Tibial artery (tissue), 4 donors: ENCODE data around the gene PTPRN.

Experiments
- DNase-seq, 2 donors: peaks; one replicate each; pipeline ENCODE4 v3.0.0-alpha.2; 2019
- H3K27ac ChIP-seq, 2 donors: fragments of 200-600 bp; sonication (generic) in 1 of 2; 1 replicate in 1 of 2; 2 replicates in 1 of 2; pipeline ENCODE4 v1.5.1; 2018 to 2019; ENCODE audit warnings: mild to moderate bottlenecking in 1 of 2
- H3K27me3 ChIP-seq, 2 donors: fragments of 200-600 bp; sonication (generic) in 1 of 2; one replicate each; pipeline versions ENCODE4 v1.5.1 to v1.6.0; 2016 to 2019
- H3K36me3 ChIP-seq, 3 donors: fragments of 200-600 bp; sonication (generic) in 2 of 3; one replicate each; pipeline ENCODE4 v1.5.1; 2016 to 2019; ENCODE audit warnings: mild to moderate bottlenecking in 2 of 3
- H3K4me1 ChIP-seq, 4 donors: fragments of 200-600 bp; sonication (generic) in 2 of 4; 1 replicate in 3 of 4; 2 replicates in 1 of 4; pipeline ENCODE4 v1.5.1; 2016 to 2019
- H3K4me3 ChIP-seq, 2 donors: fragments of 200-600 bp; sonication (generic) in 1 of 2; 1 replicate in 1 of 2; 2 replicates in 1 of 2; pipeline ENCODE4 v1.5.1; 2018 to 2019; ENCODE audit warnings: mild to moderate bottlenecking in 2 of 2
- H3K9me3 ChIP-seq, 3 donors: fragments of 200-600 bp; sonication (generic) in 1 of 3; one replicate each; pipeline ENCODE4 v1.5.1; 2016 to 2019
- intact Hi-C: fragments of 100-400 bp; cut with DNase I; formaldehyde crosslinking; loops from one replicate; pipeline ENCODE4 v1.15.0; 2023; ENCODE audit warnings: low total_unique reads
- TF ChIP-seq, protein P1 (sequence below), 2 experiments: fragments of 200-600 bp in 1 of 2; fragments of 450-650 bp in 1 of 2; IDR thresholded peaks; one replicate each; pipeline ENCODE4 v1.5.1; 2017 to 2019; ENCODE audit warnings: antibody characterized with exemption in 2 of 2, mild to moderate bottlenecking in 1 of 2, moderate library complexity in 1 of 2

The PTPRN gene

DNA sequence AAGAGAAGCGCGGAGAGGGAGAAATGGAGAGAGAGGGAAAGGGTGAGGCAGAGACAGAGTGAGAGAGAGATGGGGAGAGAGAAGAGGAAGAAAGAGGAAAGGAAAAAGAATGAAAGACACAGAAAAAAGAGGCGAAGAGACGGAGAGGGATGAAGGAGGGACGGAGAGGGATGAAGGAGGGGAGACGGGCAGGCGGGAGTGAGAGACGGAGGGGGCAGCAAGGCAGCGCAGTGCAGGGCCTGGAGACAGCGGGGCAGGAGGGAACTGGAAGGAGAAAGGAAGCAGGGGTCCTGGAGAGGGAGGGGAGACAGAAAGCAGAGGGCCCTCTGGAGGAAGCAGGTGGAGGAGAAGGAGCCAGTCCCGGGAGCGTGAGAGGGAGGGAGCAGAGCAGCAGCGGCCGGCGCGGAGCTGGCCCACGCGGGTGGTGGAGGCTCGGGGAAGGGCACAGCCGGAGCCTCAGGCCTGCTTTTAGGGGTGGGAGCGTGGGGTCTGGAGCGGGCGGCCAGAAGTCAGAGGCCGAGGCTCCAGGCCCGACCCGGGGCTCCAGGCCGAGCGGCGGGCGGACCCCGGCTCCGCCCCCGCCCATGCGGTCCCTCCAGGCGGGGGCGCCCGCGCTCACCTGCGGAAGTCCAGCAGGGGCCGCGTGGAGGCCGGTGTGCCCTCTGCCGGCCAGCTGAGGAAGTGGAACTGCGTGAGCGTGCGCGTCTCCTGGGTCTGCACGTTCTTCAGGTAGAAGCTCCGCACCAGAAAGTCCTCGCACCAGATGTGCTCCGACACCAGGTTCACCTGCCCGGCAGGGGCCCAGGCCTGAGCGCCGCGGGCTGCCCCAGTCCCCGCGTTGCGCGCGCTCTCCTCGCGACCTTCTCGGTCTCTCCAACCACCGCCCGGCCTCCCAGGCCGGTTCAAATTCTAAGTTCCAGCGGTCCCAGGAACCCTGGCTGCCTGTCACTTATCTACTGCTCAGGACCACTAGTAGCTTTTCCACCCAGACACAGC lies 14.5 kb downstream of the PTPRN start:
- intact Hi-C loops, result loop anchor here (1.0 to 10.0 kb wide), 4 partner anchors 16 to 240 kb away; partner anchors contain the start of genes ANKZF1, ATG9A, DNAJB2 and NHEJ1
- H3K4me1 ChIP-seq, result peaks cover 0 to 29% (median 14%) of the 10 kb centered on the region in 4 donors
- peak; percentile 82 to 87 for DNase-seq
- H3K27ac ChIP-seq, result peak overlapping the region; percentile 78 to 86
- H3K9me3 ChIP-seq, result no peaks in the 10 kb centered on the region
- peak overlapping the region; percentile 55 to 61 for H3K4me3 ChIP-seq
- TF ChIP-seq, protein P1, sequence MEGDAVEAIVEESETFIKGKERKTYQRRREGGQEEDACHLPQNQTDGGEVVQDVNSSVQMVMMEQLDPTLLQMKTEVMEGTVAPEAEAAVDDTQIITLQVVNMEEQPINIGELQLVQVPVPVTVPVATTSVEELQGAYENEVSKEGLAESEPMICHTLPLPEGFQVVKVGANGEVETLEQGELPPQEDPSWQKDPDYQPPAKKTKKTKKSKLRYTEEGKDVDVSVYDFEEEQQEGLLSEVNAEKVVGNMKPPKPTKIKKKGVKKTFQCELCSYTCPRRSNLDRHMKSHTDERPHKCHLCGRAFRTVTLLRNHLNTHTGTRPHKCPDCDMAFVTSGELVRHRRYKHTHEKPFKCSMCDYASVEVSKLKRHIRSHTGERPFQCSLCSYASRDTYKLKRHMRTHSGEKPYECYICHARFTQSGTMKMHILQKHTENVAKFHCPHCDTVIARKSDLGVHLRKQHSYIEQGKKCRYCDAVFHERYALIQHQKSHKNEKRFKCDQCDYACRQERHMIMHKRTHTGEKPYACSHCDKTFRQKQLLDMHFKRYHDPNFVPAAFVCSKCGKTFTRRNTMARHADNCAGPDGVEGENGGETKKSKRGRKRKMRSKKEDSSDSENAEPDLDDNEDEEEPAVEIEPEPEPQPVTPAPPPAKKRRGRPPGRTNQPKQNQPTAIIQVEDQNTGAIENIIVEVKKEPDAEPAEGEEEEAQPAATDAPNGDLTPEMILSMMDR (IDR thresholded peaks at IDR 0.05), result peak; percentile 99 to 100
- H3K36me3 ChIP-seq, result no peaks in the 10 kb centered on the region
- peaks cover 0 to 12% of the 10 kb centered on the region in 2 donors for H3K27me3 ChIP-seq

DNA sequence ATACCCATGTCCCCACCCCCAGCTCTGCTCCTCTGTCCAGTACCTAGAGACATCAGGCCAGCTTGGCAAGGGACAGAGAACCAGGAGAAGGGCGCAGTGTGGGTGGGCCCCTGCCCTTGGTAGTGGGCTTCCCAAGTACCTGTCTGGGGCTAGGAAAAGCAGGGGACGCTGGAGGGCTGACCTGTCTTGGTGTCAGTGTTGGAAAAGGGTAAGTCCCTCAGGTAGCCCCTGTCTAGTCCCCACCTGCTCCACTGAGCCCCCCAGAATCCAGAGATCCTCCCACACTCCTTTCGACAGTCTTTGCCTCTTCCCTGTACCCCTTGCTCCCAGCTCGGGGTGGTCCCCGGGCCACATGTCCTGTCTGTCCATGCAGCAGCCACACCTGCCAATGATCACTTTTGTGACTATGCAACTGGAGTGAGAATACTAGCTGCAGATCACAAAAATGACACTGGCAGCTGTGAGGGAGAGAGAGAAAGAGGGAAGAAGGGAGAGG lies 15.4 kb downstream of the PTPRN start:
- intact Hi-C loops, result loop anchor here (2.0 to 10.0 kb wide), 3 partner anchors 15 to 241 kb away; partner anchors contain the start of genes ANKZF1, ATG9A and DNAJB2
- TF ChIP-seq, protein P1 (IDR thresholded peaks at IDR 0.05), result no peak
- no peaks in the 10 kb centered on the region for H3K36me3 ChIP-seq
- no peak overlapping the region for H3K4me3 ChIP-seq
- H3K27ac ChIP-seq, result peak overlapping the region; percentile 78 to 86
- peaks cover 0 to 36% (median 21%) of the 10 kb centered on the region in 4 donors for H3K4me1 ChIP-seq
- H3K9me3 ChIP-seq, result no peaks in the 10 kb centered on the region
- no peak for DNase-seq
- H3K27me3 ChIP-seq, result peaks cover 0 to 5% of the 10 kb centered on the region in 2 donors

DNA sequence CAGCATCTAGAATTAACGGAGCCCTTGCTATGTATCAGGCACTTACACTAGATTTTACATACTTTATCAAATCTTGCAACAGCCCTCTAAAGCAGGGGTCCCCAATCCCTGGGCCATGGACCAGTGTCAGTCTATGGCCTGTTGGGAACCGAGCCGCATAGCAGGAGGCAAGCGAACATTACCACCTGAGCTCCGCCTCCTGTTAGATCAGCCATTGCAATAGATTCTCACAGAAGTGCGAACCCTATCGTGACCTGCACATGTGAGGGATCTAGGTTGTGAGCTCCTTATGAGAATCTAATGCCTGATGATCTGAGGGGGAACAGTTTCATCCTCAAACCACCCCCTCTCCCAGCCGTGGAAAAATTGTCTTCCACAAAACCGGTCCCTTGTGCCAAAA lies 16.6 kb downstream of the PTPRN start:
- no peak for DNase-seq
- intact Hi-C loops, result loop anchor here (10.0 kb wide), 2 partner anchors 68 to 242 kb away; partner anchors contain the start of genes ANKZF1 and ATG9A
- no peaks in the 10 kb centered on the region for H3K9me3 ChIP-seq
- TF ChIP-seq, protein P1 (IDR thresholded peaks at IDR 0.05), result no peak
- H3K4me3 ChIP-seq, result no peak overlapping the region
- H3K27ac ChIP-seq, result no peak overlapping the region
- no peaks in the 10 kb centered on the region for H3K36me3 ChIP-seq
- peaks cover 0 to 35% (median 21%) of the 10 kb centered on the region in 4 donors for H3K4me1 ChIP-seq
- H3K27me3 ChIP-seq, result peaks cover 0 to 3% of the 10 kb centered on the region in 2 donors

DNA sequence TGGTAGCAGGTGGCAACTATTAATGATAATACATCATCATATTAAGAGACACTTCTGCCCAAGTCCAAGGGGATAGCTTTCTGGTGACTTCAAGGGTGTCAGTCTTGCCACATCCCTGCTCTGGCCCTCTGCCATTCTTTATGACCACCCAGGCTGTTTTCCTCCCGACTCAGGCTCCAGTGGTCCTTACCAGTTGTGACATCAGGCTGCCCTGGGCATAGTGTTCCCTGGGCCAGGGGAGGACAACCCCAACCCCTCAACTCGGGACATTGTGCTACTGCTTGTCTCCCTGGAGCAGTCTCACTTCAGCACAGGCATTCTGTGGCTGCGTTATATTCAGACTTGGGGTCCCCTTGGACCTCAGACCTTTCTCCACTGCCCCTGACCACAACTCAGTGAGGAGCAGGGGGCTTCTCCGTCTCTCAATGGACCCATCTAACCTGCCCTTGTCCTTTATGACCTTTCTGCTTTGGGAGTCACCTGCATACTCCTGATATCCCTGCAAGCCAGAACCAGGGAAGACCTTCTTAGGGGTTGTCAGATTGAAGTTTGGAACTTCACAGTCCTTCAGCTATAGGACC lies 17.2 kb downstream of the PTPRN start:
- peaks cover 0 to 35% (median 21%) of the 10 kb centered on the region in 4 donors for H3K4me1 ChIP-seq
- TF ChIP-seq, protein P1 (IDR thresholded peaks at IDR 0.05), result no peak
- H3K27me3 ChIP-seq, result no peaks in the 10 kb centered on the region
- peak in 1 of 2 donors; percentile 55 for DNase-seq
- H3K4me3 ChIP-seq, result no peak overlapping the region
- no peaks in the 10 kb centered on the region for H3K36me3 ChIP-seq
- H3K9me3 ChIP-seq, result no peaks in the 10 kb centered on the region
- no peak overlapping the region for H3K27ac ChIP-seq
- intact Hi-C loops, result loop anchor here (10.0 kb wide), 2 partner anchors 67 to 243 kb away; partner anchors contain the start of genes ANKZF1 and ATG9A

DNA sequence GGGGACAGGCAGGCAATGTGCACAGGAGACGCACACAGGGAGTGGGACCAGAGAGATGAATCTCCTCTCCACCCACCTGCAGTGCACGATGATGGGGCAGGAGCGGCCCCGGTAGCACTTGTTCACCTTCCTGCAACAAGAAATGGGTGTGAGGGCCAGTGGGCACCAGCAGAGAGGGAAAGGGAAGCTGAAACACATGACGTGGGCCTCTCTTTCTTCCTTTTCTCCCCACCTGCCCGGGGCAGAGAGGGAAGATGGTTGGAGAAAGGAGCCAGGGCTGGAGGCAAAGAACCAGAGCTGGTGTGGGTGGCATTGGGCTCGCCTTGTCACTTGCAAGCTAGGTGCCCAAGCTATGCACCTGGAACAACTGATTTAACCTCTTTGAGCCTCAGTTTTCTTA lies 17.8 kb downstream of the PTPRN start:
- no peaks in the 10 kb centered on the region for H3K9me3 ChIP-seq
- intact Hi-C loops, result loop anchor here (10.0 kb wide), 2 partner anchors 67 to 243 kb away; partner anchors contain the start of genes ANKZF1 and ATG9A
- H3K36me3 ChIP-seq, result peaks cover 0 to 5% (median 0%) of the 10 kb centered on the region in 3 donors
- peaks cover 0 to 39% (median 22%) of the 10 kb centered on the region in 4 donors for H3K4me1 ChIP-seq
- H3K27ac ChIP-seq, result no peak overlapping the region
- no peak overlapping the region for H3K4me3 ChIP-seq
- DNase-seq, result peak in 1 of 2 donors; percentile 51
- H3K27me3 ChIP-seq, result no peaks in the 10 kb centered on the region
- TF ChIP-seq, protein P1 (IDR thresholded peaks at IDR 0.05), result no peak
